Measurements from ENCODE around the gene WWOX. TPM values are rescaled to one million over a fixed set of nuclear protein-coding genes. Genes with fewer than 3 reads are reported as not detected.

WWOX gene
- polyA plus RNA-seq, 2 of the 4 experiments (the other 2 are of a cell fraction) = 16.0 to 17.2 TPM

DNA sequence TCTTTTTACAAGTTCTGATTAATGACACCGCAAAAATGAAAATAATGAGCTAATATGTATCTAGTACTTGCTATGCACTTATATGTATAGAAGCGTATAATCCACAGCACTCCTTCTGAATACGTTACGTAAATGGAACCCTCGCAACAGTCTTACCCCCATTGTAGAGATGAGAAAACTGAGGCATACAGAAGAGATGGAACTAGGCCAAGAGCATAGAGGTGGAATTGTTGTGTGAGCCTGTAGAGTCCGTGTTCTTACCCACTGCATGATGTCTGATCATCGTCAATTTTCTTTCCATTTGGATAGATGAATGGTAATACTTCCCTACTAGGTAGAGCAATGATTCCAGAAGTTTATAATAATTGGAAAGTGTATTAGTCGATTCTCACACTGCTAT, 394.1 kb downstream of the WWOX start:
- 78% methylated on average over 8 of the region's 8 CpGs for WGBS (ENCODE audit: missing lambda C conversion rate)
- Histone ChIP-seq H3K9me3 (no peaks in the 10 kb centered on the region), H3K4me3 (no peak overlapping the region), H3K4me2 (no peak overlapping the region), H3K4me1 (no peaks in the 10 kb centered on the region), H3K27ac (no peak overlapping the region)
- DNase-seq (ENCODE audit: low read depth in 1 of 2, low spot score in 1 of 2) (no peak), FAIRE-seq (no peak), ATAC-seq (no peak)
- no peak for TF ChIP-seq MAFK (IDR thresholded peaks at IDR 0.05; ENCODE audit: partially characterized antibody)
- no peak for TF ChIP-seq RNF2 (IDR thresholded peaks at IDR 0.05; ENCODE audit: borderline replicate concordance, low read depth)
- TF ChIP-seq CBX2 (IDR thresholded peaks at IDR 0.05; ENCODE audit: borderline replicate concordance, low read depth) = no peak
- no peak for TF ChIP-seq GATA3 (IDR thresholded peaks at IDR 0.05; ENCODE audit: borderline replicate concordance)
- TF ChIP-seq, protein P1, sequence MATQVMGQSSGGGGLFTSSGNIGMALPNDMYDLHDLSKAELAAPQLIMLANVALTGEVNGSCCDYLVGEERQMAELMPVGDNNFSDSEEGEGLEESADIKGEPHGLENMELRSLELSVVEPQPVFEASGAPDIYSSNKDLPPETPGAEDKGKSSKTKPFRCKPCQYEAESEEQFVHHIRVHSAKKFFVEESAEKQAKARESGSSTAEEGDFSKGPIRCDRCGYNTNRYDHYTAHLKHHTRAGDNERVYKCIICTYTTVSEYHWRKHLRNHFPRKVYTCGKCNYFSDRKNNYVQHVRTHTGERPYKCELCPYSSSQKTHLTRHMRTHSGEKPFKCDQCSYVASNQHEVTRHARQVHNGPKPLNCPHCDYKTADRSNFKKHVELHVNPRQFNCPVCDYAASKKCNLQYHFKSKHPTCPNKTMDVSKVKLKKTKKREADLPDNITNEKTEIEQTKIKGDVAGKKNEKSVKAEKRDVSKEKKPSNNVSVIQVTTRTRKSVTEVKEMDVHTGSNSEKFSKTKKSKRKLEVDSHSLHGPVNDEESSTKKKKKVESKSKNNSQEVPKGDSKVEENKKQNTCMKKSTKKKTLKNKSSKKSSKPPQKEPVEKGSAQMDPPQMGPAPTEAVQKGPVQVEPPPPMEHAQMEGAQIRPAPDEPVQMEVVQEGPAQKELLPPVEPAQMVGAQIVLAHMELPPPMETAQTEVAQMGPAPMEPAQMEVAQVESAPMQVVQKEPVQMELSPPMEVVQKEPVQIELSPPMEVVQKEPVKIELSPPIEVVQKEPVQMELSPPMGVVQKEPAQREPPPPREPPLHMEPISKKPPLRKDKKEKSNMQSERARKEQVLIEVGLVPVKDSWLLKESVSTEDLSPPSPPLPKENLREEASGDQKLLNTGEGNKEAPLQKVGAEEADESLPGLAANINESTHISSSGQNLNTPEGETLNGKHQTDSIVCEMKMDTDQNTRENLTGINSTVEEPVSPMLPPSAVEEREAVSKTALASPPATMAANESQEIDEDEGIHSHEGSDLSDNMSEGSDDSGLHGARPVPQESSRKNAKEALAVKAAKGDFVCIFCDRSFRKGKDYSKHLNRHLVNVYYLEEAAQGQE (IDR thresholded peaks at IDR 0.05) = no peak
- no peak for TF ChIP-seq HOXB13 (CRISPR knock-in tag; IDR thresholded peaks at IDR 0.05; ENCODE audit: low read depth)
- TF ChIP-seq, protein P2, sequence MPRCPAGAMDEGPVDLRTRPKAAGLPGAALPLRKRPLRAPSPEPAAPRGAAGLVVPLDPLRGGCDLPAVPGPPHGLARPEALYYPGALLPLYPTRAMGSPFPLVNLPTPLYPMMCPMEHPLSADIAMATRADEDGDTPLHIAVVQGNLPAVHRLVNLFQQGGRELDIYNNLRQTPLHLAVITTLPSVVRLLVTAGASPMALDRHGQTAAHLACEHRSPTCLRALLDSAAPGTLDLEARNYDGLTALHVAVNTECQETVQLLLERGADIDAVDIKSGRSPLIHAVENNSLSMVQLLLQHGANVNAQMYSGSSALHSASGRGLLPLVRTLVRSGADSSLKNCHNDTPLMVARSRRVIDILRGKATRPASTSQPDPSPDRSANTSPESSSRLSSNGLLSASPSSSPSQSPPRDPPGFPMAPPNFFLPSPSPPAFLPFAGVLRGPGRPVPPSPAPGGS (IDR thresholded peaks at IDR 0.05) = no peak
- TF ChIP-seq NPAS2 (CRISPR knock-in tag; IDR thresholded peaks at IDR 0.05; ENCODE audit: borderline replicate concordance) = no peak
- TF ChIP-seq, protein P3, sequence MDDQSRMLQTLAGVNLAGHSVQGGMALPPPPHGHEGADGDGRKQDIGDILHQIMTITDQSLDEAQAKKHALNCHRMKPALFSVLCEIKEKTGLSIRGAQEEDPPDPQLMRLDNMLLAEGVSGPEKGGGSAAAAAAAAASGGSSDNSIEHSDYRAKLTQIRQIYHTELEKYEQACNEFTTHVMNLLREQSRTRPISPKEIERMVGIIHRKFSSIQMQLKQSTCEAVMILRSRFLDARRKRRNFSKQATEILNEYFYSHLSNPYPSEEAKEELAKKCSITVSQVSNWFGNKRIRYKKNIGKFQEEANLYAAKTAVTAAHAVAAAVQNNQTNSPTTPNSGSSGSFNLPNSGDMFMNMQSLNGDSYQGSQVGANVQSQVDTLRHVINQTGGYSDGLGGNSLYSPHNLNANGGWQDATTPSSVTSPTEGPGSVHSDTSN (IDR thresholded peaks at IDR 0.05) = no peak
- TF ChIP-seq RAD21 (conservative IDR thresholded peaks at IDR 0.05 in 1 of 2, IDR thresholded peaks at IDR 0.05 in 1 of 2) = no peak
- TF ChIP-seq KDM1A (IDR thresholded peaks at IDR 0.05; ENCODE audit: low read depth) = no peak
- TF ChIP-seq, protein P4, sequence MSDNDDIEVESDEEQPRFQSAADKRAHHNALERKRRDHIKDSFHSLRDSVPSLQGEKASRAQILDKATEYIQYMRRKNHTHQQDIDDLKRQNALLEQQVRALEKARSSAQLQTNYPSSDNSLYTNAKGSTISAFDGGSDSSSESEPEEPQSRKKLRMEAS (IDR thresholded peaks at IDR 0.05) = no peak
- no peak for TF ChIP-seq ZSCAN20 (CRISPR knock-in tag; IDR thresholded peaks at IDR 0.05)
- no peak for TF ChIP-seq HOXA7 (CRISPR knock-in tag; IDR thresholded peaks at IDR 0.05)
- TF ChIP-seq EP300 (IDR thresholded peaks at IDR 0.05) = no peak
- TF ChIP-seq EHF (CRISPR knock-in tag; IDR thresholded peaks at IDR 0.05) = no peak
- no peak for TF ChIP-seq TFCP2L1 (CRISPR knock-in tag; IDR thresholded peaks at IDR 0.05)
- no peak for TF ChIP-seq FOSL2 (IDR thresholded peaks at IDR 0.05)
- TF ChIP-seq FOSL2 (CRISPR knock-in tag; IDR thresholded peaks at IDR 0.05) = no peak
- POLR2A ChIA-PET = no interaction called here
- CTCF ChIA-PET = no interaction called here

DNA sequence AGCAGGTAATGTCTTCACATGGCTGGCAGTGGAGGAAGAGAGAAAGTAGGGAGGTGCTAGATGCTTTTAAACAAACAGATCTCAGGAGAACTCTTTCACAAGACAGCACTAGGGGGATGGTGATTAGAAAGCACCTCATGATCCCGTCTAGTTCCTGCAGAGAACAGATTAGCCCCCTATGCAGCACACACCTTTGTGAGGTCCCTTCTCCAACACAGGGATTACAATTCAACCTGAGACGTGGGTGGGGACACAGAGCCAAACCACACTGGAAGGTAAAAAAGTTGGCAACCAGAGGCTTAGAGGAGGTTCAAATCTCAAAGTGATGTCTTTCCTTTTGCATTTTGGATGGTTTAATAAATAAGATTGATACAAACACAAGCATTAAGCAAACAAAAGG, 394.7 kb downstream of the WWOX start:
- no peak for FAIRE-seq
- Histone ChIP-seq H3K4me3 (no peak overlapping the region), H3K9me3 (no peaks in the 10 kb centered on the region), H3K4me2 (no peak overlapping the region), H3K4me1 (no peaks in the 10 kb centered on the region), H3K27ac (no peak overlapping the region)
- DNase-seq (ENCODE audit: low read depth in 1 of 2, low spot score in 1 of 2) = no peak
- ATAC-seq = no peak
- WGBS (ENCODE audit: missing lambda C conversion rate) = 50% methylated on average over 2 of the region's 2 CpGs
- CTCF ChIA-PET = no interaction called here
- TF ChIP-seq KDM5A (IDR thresholded peaks at IDR 0.05) (no peak), ZC3H11A (IDR thresholded peaks at IDR 0.05) (no peak), FOSL2 (IDR thresholded peaks at IDR 0.05) (no peak), FOSL2 (CRISPR knock-in tag; IDR thresholded peaks at IDR 0.05) (no peak), RNF2 (IDR thresholded peaks at IDR 0.05; ENCODE audit: borderline replicate concordance, low read depth) (no peak), RFX5 (IDR thresholded peaks at IDR 0.05) (no peak), ZNF302 (CRISPR knock-in tag; IDR thresholded peaks at IDR 0.05) (no peak)
- TF ChIP-seq, protein P1 (IDR thresholded peaks at IDR 0.05) = no peak
- POLR2A ChIA-PET = no interaction called here
